CD14-positive monocyte (primary cell): ENCODE measurements around the gene CTTNBP2. TPM values are rescaled to one million over a fixed set of nuclear protein-coding genes. Genes with fewer than 3 reads are reported as not detected.

Experiments used
- DNase-seq, 3 donors: peaks; one replicate each; pipeline ENCODE4 v3.0.0-alpha.2; 2011 to 2022
- H2AFZ ChIP-seq: 2 replicates; pipeline ENCODE4 v1.6.0; 2012; ENCODE audit warnings: mild to moderate bottlenecking, low read depth, low read length, inconsistent platforms; ENCODE audit not compliant: insufficient read depth, poor library complexity, severe bottlenecking
- H3K27ac ChIP-seq, 2 donors: 1 replicate in 1 of 2; 2 replicates in 1 of 2; pipeline ENCODE4 v1.5.1; 2012 to 2013; ENCODE audit warnings: low read length in 2 of 2, control low read depth in 1 of 2, inconsistent platforms in 1 of 2, low read depth in 1 of 2, mild to moderate bottlenecking in 1 of 2
- H3K27me3 ChIP-seq, 2 donors: one replicate each; pipeline versions ENCODE4 v1.6.0 to v1.6.1; 2011 to 2013; ENCODE audit warnings: low read length in 2 of 2; ENCODE audit not compliant: control insufficient read depth in 2 of 2, insufficient read depth in 2 of 2
- H3K36me3 ChIP-seq, 2 donors: replicated peaks in 1 of 2; 1 replicate in 1 of 2; 2 replicates in 1 of 2; pipeline versions ENCODE4 v1.5.1 to v1.6.1; 2012 to 2013; ENCODE audit warnings: low read length in 2 of 2, control low read depth in 1 of 2, inconsistent platforms in 1 of 2, mild to moderate bottlenecking in 1 of 2; ENCODE audit not compliant: insufficient read depth in 2 of 2, control insufficient read depth in 1 of 2
- H3K4me1 ChIP-seq, 2 donors: 1 replicate in 1 of 2; 2 replicates in 1 of 2; pipeline versions ENCODE4 v1.5.1 to v1.6.1; 2012 to 2013; ENCODE audit warnings: low read length in 2 of 2, control low read depth in 1 of 2, inconsistent platforms in 1 of 2, mild to moderate bottlenecking in 1 of 2, moderate library complexity in 1 of 2; ENCODE audit not compliant: insufficient read depth in 2 of 2, control insufficient read depth in 1 of 2
- H3K4me2 ChIP-seq: replicated peaks from 2 replicates; pipeline ENCODE3; 2012; ENCODE audit warnings: low read length, moderate library complexity, mild to moderate bottlenecking; ENCODE audit not compliant: poor library complexity, severe bottlenecking; ENCODE audit errors: extremely low read depth
- H3K4me3 ChIP-seq, 3 experiments: fragments of 200-600 bp in 1 of 3; sonication (generic) in 1 of 3; replicated peaks in 1 of 3; 1 replicate in 2 of 3; 2 replicates in 1 of 3; pipeline ENCODE4 v1.5.1; 2011 to 2013; ENCODE audit warnings: low read length in 3 of 3, mild to moderate bottlenecking in 3 of 3, control low read depth in 2 of 3, low read depth in 2 of 3, inconsistent platforms in 1 of 3, moderate library complexity in 1 of 3
- H3K79me2 ChIP-seq: 2 replicates; pipeline ENCODE4 v1.6.0; 2012; ENCODE audit warnings: mild to moderate bottlenecking, control low read depth, inconsistent platforms, low read length, moderate library complexity; ENCODE audit not compliant: insufficient read depth
- H3K9ac ChIP-seq: 2 replicates; pipeline ENCODE4 v1.6.0; 2017; ENCODE audit warnings: low read length, mild to moderate bottlenecking; ENCODE audit not compliant: insufficient read depth, poor library complexity, severe bottlenecking
- H3K9me3 ChIP-seq, 2 donors: replicated peaks in 1 of 2; 1 replicate in 1 of 2; 2 replicates in 1 of 2; pipeline versions ENCODE4 v1.5.1 to v1.6.1; 2012 to 2013; ENCODE audit warnings: low read length in 2 of 2, control low read depth in 1 of 2; ENCODE audit not compliant: control insufficient read depth in 1 of 2, insufficient read depth in 1 of 2
- H4K20me1 ChIP-seq: 2 replicates; pipeline ENCODE4 v1.6.0; 2012; ENCODE audit warnings: mild to moderate bottlenecking, low read length, control low read depth, moderate library complexity; ENCODE audit not compliant: insufficient read depth
- H3K27ac Mint-ChIP-seq, 7 donors: one replicate each; pipeline ENCODE4 v1.8.0; 2020; ENCODE audit warnings: mild to moderate bottlenecking in 7 of 7, mixed read lengths in 7 of 7, moderate library complexity in 6 of 7, inconsistent platforms in 2 of 7
- H3K27me3 Mint-ChIP-seq, 3 donors: one replicate each; pipeline ENCODE4 v1.8.0; 2021 to 2022; ENCODE audit warnings: low read depth in 3 of 3, mild to moderate bottlenecking in 3 of 3, mixed read lengths in 3 of 3, moderate library complexity in 3 of 3, inconsistent platforms in 1 of 3
- H3K36me3 Mint-ChIP-seq, 2 donors: one replicate each; pipeline ENCODE4 v1.8.0; 2020; ENCODE audit warnings: mixed read lengths in 2 of 2, inconsistent platforms in 1 of 2, mild to moderate bottlenecking in 1 of 2
- H3K4me1 Mint-ChIP-seq: one replicate; pipeline ENCODE4 v1.8.0; 2020; ENCODE audit warnings: mild to moderate bottlenecking, mixed read lengths
- H3K4me3 Mint-ChIP-seq, 2 donors: one replicate each; pipeline ENCODE4 v1.8.0; 2020; ENCODE audit warnings: mild to moderate bottlenecking in 2 of 2, mixed read lengths in 2 of 2, moderate library complexity in 1 of 2
- H3K9me3 Mint-ChIP-seq, 7 donors: one replicate each; pipeline ENCODE4 v1.8.0; 2020 to 2022; ENCODE audit warnings: mixed read lengths in 7 of 7, mild to moderate bottlenecking in 6 of 7, moderate library complexity in 6 of 7, inconsistent platforms in 2 of 7
- WGBS: methylation state at CpG from one replicate; pipeline ENCODE4 v1.1.5; 2013; ENCODE audit warnings: missing lambda C conversion rate; ENCODE audit not compliant: insufficient coverage; 5-methylcytosine and 5-hydroxymethylcytosine counted together
- intact Hi-C, 2 donors: fragments of 100-400 bp; cut with micrococcal nuclease; formaldehyde crosslinking; loops; one replicate each; pipeline versions ENCODE4 v1.15.0 to v1.15.1; 2023
- polyA plus RNA-seq, 3 donors: library from polyadenylated mRNA; depleted of rRNA in 1 of 3; unstranded in 2 of 3; stranded (reverse) in 1 of 3; fragments of 300-500 nt in 2 of 3; fragments of >200 nt in 1 of 3; fragmentation: Illumina TruSeq in 2 of 3; gene quantifications; 1 replicate in 2 of 3; 2 replicates in 1 of 3; pipeline ENCODE4 v1.2.3, GENCODE V29; 2012 to 2021
- TF ChIP-seq, protein P1 (sequence below): fragments of 200-600 bp; IDR thresholded peaks from one replicate; pipeline ENCODE4 v1.8.0; 2022; ENCODE audit warnings: antibody characterized with exemption, mild to moderate bottlenecking

The CTTNBP2 gene
- polyA plus RNA-seq, 3 donors: 0.38 to 1.4 TPM; not detected in 1

DNA sequence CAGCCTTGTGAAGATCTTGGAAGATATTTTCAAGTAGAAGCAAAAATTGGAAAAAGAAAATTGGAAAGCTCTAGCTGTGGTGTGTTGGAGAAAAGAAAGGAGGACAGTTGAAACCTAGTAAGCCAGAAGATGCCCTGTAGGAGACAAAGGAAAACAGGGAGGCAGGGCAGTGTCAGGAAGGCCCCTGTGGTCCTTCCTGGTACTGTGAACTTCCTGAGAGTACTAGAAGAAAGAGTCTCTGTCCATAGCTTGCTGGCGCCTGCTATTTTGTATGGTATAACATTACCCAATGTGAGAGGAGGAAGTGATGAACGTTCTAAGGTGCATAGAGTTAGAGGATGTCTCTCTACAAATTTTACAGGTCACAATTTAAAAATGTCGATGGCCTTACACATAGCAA lies 183.1 kb downstream of the CTTNBP2 start:
- Histone ChIP-seq H3K27ac (no peak overlapping the region), H2AFZ (no peak overlapping the region), H3K9me3 (no peaks in the 10 kb centered on the region), H4K20me1 (no peaks in the 10 kb centered on the region), H3K9ac (no peak overlapping the region), H3K36me3 (no peaks in the 10 kb centered on the region), H3K4me2 (no peak overlapping the region), H3K79me2 (no peaks in the 10 kb centered on the region), H3K4me3 (no peak overlapping the region), H3K27me3 (no peaks in the 10 kb centered on the region), H3K4me1 (no peaks in the 10 kb centered on the region)
- Mint-ChIP-seq H3K27me3 (peaks cover 0 to 3% (median 1%) of the 10 kb centered on the region in 3 donors), H3K36me3 (no peaks in the 10 kb centered on the region), H3K27ac (no peak overlapping the region), H3K4me3 (no peak overlapping the region), H3K9me3 (peaks cover 0 to 3% (median 0%) of the 10 kb centered on the region in 7 donors), H3K4me1 (no peaks in the 10 kb centered on the region)
- WGBS: no CpG with 5 or more reads among the region's 3 CpGs
- intact Hi-C loops: no loop called here
- TF ChIP-seq, protein P1, sequence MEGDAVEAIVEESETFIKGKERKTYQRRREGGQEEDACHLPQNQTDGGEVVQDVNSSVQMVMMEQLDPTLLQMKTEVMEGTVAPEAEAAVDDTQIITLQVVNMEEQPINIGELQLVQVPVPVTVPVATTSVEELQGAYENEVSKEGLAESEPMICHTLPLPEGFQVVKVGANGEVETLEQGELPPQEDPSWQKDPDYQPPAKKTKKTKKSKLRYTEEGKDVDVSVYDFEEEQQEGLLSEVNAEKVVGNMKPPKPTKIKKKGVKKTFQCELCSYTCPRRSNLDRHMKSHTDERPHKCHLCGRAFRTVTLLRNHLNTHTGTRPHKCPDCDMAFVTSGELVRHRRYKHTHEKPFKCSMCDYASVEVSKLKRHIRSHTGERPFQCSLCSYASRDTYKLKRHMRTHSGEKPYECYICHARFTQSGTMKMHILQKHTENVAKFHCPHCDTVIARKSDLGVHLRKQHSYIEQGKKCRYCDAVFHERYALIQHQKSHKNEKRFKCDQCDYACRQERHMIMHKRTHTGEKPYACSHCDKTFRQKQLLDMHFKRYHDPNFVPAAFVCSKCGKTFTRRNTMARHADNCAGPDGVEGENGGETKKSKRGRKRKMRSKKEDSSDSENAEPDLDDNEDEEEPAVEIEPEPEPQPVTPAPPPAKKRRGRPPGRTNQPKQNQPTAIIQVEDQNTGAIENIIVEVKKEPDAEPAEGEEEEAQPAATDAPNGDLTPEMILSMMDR: no peak
- no peak for DNase-seq

DNA sequence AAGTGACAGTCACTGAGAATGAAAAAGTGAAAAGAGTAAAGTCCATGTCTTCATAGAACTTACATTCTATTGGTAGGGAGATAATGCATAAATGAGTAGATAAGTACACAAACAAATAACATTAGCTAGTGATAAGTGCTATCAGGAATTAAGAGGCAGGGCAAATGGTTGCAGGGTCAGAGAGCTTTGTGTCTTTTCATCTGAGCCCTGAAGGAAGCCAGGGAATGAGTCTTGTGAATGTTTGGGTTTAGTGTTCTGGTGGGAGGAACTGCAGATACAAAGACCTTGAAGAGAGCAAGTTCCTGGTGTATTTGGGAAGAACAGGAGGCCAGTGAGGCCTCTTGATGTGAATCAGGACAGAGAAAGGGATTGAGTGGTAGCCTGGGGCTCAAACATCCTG lies 183.8 kb downstream of the CTTNBP2 start:
- peaks cover 0 to 2% (median 1%) of the 10 kb centered on the region in 3 donors for H3K27me3 Mint-ChIP-seq

More for the DNA sequence above, 183.8 kb downstream of the CTTNBP2 start:
- H3K9me3 ChIP-seq: no peaks in the 10 kb centered on the region
- H2AFZ ChIP-seq: no peak overlapping the region
- Mint-ChIP-seq H3K4me1 (no peaks in the 10 kb centered on the region), H3K4me3 (no peak overlapping the region), H3K36me3 (no peaks in the 10 kb centered on the region), H3K9me3 (peaks cover 0 to 3% (median 0%) of the 10 kb centered on the region in 7 donors), H3K27ac (no peak overlapping the region)
- H3K79me2 ChIP-seq: no peaks in the 10 kb centered on the region
- no peak for DNase-seq
- H3K27ac ChIP-seq: no peak overlapping the region
- TF ChIP-seq, protein P1: no peak
- no peak overlapping the region for H3K4me3 ChIP-seq
- H3K9ac ChIP-seq: no peak overlapping the region
- H4K20me1 ChIP-seq: no peaks in the 10 kb centered on the region
- H3K27me3 ChIP-seq: no peaks in the 10 kb centered on the region
- no peak overlapping the region for H3K4me2 ChIP-seq
- H3K4me1 ChIP-seq: no peaks in the 10 kb centered on the region
- intact Hi-C loops: no loop called here
- no peaks in the 10 kb centered on the region for H3K36me3 ChIP-seq
